ENCODE results near the gene C22orf39. TPM values are rescaled to one million over a fixed set of nuclear protein-coding genes. Genes with fewer than 3 reads are reported as not detected.

The C22orf39 gene
- polyA plus RNA-seq, 2 of the 4 experiments (the other 2 are of a cell fraction) = 19.4 to 19.5 TPM

DNA sequence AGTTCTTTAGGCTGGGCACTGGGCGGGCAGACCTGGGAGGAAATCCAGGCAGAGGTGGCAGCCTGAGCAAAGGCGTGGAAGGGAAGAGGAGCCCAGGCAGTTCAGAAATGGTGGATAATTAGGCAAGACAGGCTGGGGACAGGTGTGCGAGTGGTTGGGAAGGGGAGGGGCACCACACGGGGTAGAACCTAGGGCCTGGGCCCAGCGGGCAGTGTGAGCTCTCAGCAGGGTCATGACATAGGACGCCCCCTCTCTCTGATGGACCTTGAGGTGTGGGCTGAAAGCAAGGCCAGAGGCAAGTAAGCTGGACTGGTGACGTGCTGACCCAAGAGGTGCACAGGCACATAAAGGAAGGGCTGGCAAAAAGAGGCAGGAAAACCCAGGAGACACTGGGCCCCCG is 24.7 kb upstream of the C22orf39 start:
- no peak for FAIRE-seq

DNA sequence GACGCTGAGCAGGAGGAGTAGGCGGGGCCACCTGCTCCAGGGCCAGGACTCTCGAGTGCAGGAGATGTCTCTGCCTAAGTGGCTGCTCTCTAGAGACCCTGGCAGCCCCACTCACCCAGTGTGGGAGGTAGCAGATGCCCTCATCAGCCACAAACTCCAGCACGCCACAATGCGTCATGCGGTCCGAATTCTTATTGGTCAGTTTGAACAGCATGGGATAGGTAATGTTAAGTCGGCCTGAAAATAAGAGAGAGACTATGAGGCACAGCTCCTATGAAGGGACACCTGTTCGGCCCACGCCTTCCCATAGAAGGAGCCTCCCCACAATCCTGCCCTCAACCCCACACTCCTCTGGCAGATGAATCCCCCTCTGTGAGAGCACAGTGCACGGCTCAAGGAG is 24.1 kb upstream of the C22orf39 start:
- Histone ChIP-seq H3K9me3 (no peaks in the 10 kb centered on the region), H3K27ac (no peak overlapping the region), H3K4me2 (no peak overlapping the region), H3K4me3 (no peak overlapping the region), H3K4me1 (no peaks in the 10 kb centered on the region)
- CTCF ChIA-PET = interaction anchor here (4.0 kb wide), 1 partner anchor 159 kb away, joined by 24 read pairs; no protein-coding TSS in a partner anchor
- TF ChIP-seq CBX8 (IDR thresholded peaks at IDR 0.05) (no peak), RCOR1 (IDR thresholded peaks at IDR 0.05; ENCODE audit: low read depth, low read length) (no peak), EP300 (IDR thresholded peaks at IDR 0.05) (no peak), ESRRA (IDR thresholded peaks at IDR 0.05; ENCODE audit: borderline replicate concordance, low read length) (no peak), MAZ (IDR thresholded peaks at IDR 0.05; ENCODE audit: borderline replicate concordance, low read depth, low read length) (no peak), RARB (CRISPR knock-in tag; IDR thresholded peaks at IDR 0.05) (no peak), PHF8 (IDR thresholded peaks at IDR 0.05; ENCODE audit: borderline replicate concordance, low read depth) (no peak), SMC3 (IDR thresholded peaks at IDR 0.05) (no peak), RNF2 (IDR thresholded peaks at IDR 0.05; ENCODE audit: borderline replicate concordance, low read depth) (no peak), HDAC2 (IDR thresholded peaks at IDR 0.05) (no peak), EHF (CRISPR knock-in tag; IDR thresholded peaks at IDR 0.05) (no peak), MYC (IDR thresholded peaks at IDR 0.05; ENCODE audit: borderline replicate concordance, low read length) (no peak), ZNF302 (CRISPR knock-in tag; IDR thresholded peaks at IDR 0.05) (no peak), HMGXB4 (CRISPR knock-in tag; IDR thresholded peaks at IDR 0.05; ENCODE audit: borderline replicate concordance) (no peak), ZSCAN20 (CRISPR knock-in tag; IDR thresholded peaks at IDR 0.05) (no peak), CHD2 (IDR thresholded peaks at IDR 0.05; ENCODE audit: low read length, partially characterized antibody) (no peak)
- POLR2A ChIA-PET = no interaction called here
- 93% methylated on average over 8 of the region's 11 CpGs for WGBS (ENCODE audit: missing lambda C conversion rate)
- ATAC-seq (no peak), DNase-seq (ENCODE audit: low read depth in 1 of 2, low spot score in 1 of 2) (no peak), FAIRE-seq (no peak)

More for the DNA sequence above, 24.7 kb upstream of the C22orf39 start:
- 85% methylated on average over 8 of the region's 8 CpGs for WGBS (ENCODE audit: missing lambda C conversion rate)
- DNase-seq (ENCODE audit: low read depth in 1 of 2, low spot score in 1 of 2) (no peak), ATAC-seq (no peak)
- CTCF ChIA-PET = interaction anchor here (1.0 to 4.0 kb wide), 2 partner anchors 9 to 158 kb away, joined by 3 to 24 read pairs; no protein-coding TSS in a partner anchor
- no peak overlapping the region for H3K4me3 ChIP-seq
- no peak overlapping the region for H3K27ac ChIP-seq
- H3K4me2 ChIP-seq = no peak overlapping the region
- POLR2A ChIA-PET = no interaction called here
- peaks cover 3% of the 10 kb centered on the region for H3K4me1 ChIP-seq
- H3K9me3 ChIP-seq = no peaks in the 10 kb centered on the region
- TF ChIP-seq SREBF2 (IDR thresholded peaks at IDR 0.05) = no peak
- no peak for TF ChIP-seq HEYL (CRISPR knock-in tag; IDR thresholded peaks at IDR 0.05)

DNA sequence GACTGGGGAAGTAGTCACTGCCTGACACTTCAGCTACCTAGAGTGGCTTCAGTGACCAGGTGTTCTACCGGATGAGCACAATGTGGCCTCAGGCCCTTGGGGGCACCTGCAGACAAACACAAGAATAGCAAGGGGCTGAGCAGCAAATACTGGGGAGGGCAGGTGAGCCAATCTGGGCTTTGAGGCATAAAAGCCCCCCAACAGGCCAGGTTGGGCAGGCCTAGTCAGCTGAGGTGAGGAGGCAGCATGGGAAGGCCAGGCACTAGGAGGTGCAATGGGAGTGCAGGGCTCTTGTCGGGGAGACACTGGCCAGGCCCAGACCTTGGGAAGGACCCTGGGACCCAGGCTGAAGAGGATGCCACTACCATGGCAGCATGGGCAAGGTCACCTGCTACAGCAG is 22.5 kb upstream of the C22orf39 start:
- FAIRE-seq = no peak
- no peak for DNase-seq (ENCODE audit: low read depth in 1 of 2, low spot score in 1 of 2)
- Histone ChIP-seq H3K4me3 (no peak overlapping the region), H3K4me1 (no peaks in the 10 kb centered on the region), H3K4me2 (no peak overlapping the region), H3K27ac (no peak overlapping the region), H3K9me3 (no peaks in the 10 kb centered on the region)
- ChIA-PET CTCF (interaction anchor here (0.8 to 1.2 kb wide), 2 partner anchors 160 to 170 kb away, joined by 3 read pairs; no protein-coding TSS in a partner anchor), POLR2A (no interaction called here)
- WGBS (ENCODE audit: missing lambda C conversion rate) = 93% methylated on average over 2 of the region's 2 CpGs
- ATAC-seq = no peak
- TF ChIP-seq, protein P1, sequence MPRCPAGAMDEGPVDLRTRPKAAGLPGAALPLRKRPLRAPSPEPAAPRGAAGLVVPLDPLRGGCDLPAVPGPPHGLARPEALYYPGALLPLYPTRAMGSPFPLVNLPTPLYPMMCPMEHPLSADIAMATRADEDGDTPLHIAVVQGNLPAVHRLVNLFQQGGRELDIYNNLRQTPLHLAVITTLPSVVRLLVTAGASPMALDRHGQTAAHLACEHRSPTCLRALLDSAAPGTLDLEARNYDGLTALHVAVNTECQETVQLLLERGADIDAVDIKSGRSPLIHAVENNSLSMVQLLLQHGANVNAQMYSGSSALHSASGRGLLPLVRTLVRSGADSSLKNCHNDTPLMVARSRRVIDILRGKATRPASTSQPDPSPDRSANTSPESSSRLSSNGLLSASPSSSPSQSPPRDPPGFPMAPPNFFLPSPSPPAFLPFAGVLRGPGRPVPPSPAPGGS (IDR thresholded peaks at IDR 0.05) = no peak
- TF ChIP-seq HMGXB4 (CRISPR knock-in tag; IDR thresholded peaks at IDR 0.05; ENCODE audit: borderline replicate concordance) (no peak), RCOR1 (IDR thresholded peaks at IDR 0.05; ENCODE audit: low read depth, low read length) (no peak), GATA3 (IDR thresholded peaks at IDR 0.05; ENCODE audit: borderline replicate concordance) (no peak), HDAC2 (IDR thresholded peaks at IDR 0.05) (no peak), CHD2 (IDR thresholded peaks at IDR 0.05; ENCODE audit: low read length, partially characterized antibody) (no peak), ZSCAN20 (CRISPR knock-in tag; IDR thresholded peaks at IDR 0.05) (no peak), HOXB13 (CRISPR knock-in tag; IDR thresholded peaks at IDR 0.05; ENCODE audit: low read depth) (no peak), KDM5A (IDR thresholded peaks at IDR 0.05) (no peak), FOSB (CRISPR knock-in tag; IDR thresholded peaks at IDR 0.05) (no peak), SMC3 (IDR thresholded peaks at IDR 0.05) (no peak), HEYL (CRISPR knock-in tag; IDR thresholded peaks at IDR 0.05) (no peak), RFX5 (IDR thresholded peaks at IDR 0.05) (no peak), HOXB5 (CRISPR knock-in tag; IDR thresholded peaks at IDR 0.05) (no peak), POLR2A (IDR thresholded peaks at IDR 0.05; ENCODE audit: low read length) (no peak), FOSL2 (IDR thresholded peaks at IDR 0.05) (no peak), FOSL2 (CRISPR knock-in tag; IDR thresholded peaks at IDR 0.05) (no peak), EP300 (IDR thresholded peaks at IDR 0.05) (no peak)
- TF ChIP-seq, protein P2, sequence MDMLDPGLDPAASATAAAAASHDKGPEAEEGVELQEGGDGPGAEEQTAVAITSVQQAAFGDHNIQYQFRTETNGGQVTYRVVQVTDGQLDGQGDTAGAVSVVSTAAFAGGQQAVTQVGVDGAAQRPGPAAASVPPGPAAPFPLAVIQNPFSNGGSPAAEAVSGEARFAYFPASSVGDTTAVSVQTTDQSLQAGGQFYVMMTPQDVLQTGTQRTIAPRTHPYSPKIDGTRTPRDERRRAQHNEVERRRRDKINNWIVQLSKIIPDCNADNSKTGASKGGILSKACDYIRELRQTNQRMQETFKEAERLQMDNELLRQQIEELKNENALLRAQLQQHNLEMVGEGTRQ (IDR thresholded peaks at IDR 0.05) = no peak
- TF ChIP-seq, protein P3, sequence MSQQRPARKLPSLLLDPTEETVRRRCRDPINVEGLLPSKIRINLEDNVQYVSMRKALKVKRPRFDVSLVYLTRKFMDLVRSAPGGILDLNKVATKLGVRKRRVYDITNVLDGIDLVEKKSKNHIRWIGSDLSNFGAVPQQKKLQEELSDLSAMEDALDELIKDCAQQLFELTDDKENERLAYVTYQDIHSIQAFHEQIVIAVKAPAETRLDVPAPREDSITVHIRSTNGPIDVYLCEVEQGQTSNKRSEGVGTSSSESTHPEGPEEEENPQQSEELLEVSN (IDR thresholded peaks at IDR 0.05; ENCODE audit: borderline replicate concordance, low read depth) = no peak
